GM10847 (cell line): ENCODE data around the gene ASGR2.

Experiments used
- POLR2A ChIP-seq: IDR thresholded peaks from 2 replicates; pipeline ENCODE4 v1.6.1; 2011; ENCODE audit not compliant: insufficient read length; ENCODE audit errors: extremely low read depth

ASGR2 gene, protein sequence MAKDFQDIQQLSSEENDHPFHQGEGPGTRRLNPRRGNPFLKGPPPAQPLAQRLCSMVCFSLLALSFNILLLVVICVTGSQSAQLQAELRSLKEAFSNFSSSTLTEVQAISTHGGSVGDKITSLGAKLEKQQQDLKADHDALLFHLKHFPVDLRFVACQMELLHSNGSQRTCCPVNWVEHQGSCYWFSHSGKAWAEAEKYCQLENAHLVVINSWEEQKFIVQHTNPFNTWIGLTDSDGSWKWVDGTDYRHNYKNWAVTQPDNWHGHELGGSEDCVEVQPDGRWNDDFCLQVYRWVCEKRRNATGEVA

GRCh38 chr17:7114241-7114874 lies at the start of gene ASGR2:
Gene ASGR2, minus strand, starts transcription at chr17:7114822. Its CDS starts 582 bp downstream, at chr17:7114240.
- no peak for TF ChIP-seq POLR2A

DNA sequence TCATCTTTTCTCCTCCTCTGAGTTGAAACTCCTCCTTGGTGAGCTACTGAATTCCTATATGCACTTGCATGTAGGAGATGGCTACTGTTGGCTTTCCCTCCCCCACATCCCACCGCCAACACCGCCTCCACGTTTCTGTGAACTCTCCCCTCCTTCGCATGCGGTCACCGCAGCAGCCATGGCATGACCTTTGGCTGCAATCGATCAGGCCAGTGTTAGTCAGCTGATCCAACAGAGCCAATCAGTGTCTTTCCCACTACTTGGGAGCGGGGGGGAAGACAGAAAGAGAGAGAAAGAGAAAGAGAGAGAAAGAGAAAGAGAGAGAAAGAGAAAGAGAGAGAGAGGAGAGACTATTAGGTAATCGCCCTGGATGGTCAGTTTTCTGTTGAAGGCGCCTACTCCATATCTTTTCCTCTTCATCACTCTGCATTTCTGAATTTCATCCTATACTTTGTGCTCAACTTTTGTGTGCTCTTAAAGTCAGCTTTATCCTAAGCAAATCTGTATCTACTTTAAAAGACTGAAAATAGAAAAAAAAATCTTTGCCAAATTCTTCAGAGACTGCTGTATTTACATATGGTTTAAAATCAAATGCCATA lies 41.8 kb upstream of the ASGR2 start:
- TF ChIP-seq POLR2A, result no peak

- TF ChIP-seq POLR2A, result no peak
Observed at GRCh38 chr17:7147772-7148171, 33.1 kb upstream of the ASGR2 start.

DNA sequence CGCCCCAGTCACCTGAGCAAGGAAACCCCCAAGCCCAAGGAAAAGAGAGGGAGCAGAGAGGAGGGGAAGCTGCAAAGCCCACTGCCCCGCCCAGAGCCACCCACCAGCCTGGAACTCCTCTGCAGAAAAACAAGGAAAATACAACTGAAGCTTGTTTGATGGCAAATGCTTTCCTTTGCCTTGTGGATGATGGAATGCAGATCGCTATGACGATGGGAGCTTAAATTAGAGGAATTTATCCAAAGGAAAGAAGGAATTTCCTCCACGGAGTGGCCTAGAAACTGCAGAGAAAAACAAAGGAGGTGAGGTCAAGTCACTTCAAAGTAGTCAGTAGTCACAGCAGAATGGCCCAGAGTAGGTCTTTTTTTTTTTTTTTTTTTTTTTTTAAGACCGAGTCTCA lies 31.5 kb upstream of the ASGR2 start:
- TF ChIP-seq POLR2A, result no peak

GRCh38 chr17:7144213-7144612 lies 29.6 kb upstream of the ASGR2 start:
- no peak for TF ChIP-seq POLR2A

DNA sequence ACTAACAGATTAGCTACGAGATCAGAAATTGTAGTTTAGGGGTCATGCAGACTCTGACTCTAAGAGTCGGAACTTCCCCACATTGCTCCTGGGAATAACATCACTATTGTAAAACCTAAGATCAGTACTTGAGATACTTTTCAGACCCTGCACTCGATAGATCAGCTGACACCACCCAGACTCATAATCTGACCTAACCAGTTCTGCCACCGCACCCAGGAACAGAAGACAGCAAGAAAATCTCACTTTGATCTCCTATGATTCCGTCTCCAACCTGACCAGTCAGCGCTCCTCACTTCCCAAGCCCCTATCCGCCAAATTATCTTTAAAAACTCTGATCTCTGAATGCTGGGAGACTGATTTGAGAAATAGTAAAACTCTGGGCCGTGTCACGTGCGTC lies 27.2 kb upstream of the ASGR2 start:
- TF ChIP-seq POLR2A, result no peak

DNA sequence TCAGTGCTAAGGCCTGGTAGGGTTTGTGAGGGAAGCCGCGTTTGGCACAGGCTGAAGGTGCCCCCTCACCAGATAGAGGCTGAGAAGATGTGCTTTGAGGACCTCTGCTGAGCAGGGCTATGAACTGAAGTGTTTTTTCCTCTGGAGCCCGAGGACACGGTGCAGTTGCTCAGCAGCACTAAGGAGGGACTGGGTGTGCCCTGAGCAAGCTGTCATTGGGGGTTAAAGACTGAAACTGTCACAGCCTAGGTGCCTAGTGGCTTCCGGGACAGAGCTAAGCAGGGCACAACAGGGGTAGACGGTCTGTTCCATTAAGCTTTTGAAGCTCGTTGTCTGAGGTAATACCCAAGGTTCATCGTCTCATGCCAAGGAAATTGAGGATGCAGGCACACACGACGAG lies 24.8 kb upstream of the ASGR2 start:
- TF ChIP-seq POLR2A, result no peak

- no peak for TF ChIP-seq POLR2A
Observed at GRCh38 chr17:7138800-7139381, 24.3 kb upstream of the ASGR2 start.

DNA sequence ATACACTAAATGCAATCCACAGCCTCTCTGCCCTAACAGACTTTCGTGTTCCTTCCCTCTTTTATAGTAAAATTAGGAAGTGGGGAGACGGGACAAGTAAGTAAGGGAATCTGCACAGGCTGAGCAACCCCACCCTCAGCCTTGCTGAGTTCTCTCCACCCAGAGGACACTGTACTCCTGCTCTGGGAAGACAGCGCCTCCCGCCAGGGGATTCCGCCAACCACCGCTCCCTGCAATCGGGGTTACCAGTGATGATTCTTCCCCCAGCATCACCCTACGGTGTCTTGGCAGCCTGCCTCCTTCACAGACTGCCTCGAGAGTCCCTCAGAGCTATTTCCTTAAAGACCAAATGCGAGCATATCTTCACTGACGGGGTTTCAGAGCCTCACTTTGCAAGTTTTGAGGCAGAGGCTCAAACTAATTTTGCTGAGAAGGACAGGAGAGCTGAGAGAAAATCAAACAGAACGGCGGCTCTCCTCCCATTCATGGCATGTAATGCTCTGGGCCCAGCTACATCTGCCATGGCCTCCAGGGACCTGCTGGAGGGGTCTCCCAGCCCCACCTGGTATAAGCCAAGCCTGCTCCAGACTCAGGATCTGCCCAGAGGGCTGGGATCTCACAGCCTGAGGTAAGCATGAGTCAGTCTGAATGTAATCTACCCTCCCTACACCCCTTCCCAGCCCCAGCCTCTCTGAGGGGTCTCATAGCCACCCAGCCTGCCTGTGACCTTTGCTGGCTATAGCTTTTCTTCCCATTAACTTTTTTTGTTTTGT lies 22.7 kb upstream of the ASGR2 start:
- TF ChIP-seq POLR2A, result no peak

DNA sequence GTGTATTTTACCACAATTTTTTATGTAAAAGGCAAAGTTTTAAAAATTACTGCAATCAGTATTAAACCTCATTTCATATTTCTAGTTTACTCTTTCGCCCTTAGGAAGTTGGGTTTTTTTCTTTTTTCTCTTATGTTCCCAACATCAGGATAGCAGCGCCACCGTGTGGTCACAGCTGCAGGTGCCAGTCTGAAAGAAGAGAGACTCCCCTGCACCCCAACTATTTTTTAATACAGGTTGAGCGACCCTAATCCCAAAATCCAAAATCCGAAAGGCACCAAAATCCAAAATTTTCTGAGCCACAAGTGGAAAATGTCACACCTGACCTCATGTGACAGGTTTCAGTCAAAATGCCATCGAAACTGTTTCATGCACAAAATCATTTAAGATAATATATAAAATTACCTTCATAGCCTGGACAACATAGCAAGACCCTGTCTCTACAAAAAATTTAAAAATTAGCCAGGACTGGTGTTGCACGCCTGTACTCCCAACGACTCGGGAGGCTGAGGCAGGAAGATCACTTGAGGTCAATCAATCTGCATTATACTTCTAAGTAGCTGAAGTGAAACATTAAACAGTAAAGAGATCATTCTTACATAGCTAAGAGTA lies 21.8 kb upstream of the ASGR2 start:
- no peak for TF ChIP-seq POLR2A

- TF ChIP-seq POLR2A, result no peak
Observed at GRCh38 chr17:7133916-7134315, 19.3 kb upstream of the ASGR2 start.

DNA sequence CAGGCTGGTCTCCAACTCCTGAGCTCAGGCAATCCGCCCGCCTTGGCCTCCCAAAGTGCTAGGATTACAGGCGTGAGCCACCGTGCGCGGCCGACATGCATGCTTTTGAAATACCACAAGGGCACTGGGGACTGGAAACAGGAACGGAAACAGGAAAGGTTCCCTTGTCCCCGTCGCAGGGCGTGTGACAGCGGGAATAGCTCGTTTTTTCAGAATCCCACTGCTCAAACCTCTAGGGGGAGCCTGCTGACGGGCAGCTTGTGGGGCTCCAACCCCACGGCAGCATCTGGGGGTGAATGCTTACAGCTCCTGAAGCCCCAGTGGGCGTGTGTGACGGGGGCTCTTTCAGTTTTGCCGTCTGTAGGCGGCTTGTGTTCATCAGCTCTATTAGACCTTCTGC lies 18.8 kb upstream of the ASGR2 start:
- TF ChIP-seq POLR2A, result no peak

GRCh38 chr17:7132511-7133094 lies 18.0 kb upstream of the ASGR2 start:
- TF ChIP-seq POLR2A, result no peak

GRCh38 chr17:7131423-7131791 lies 16.8 kb upstream of the ASGR2 start:
- TF ChIP-seq POLR2A, result no peak
